ENCODE results near the gene BMP10. TPM values are rescaled to one million over a fixed set of nuclear protein-coding genes. Genes with fewer than 3 reads are reported as not detected.

BMP10 gene
- total RNA-seq, 8 experiments from 2014 or later = 0.17 to 0.27 (median 0.24) TPM; not detected in 5

DNA sequence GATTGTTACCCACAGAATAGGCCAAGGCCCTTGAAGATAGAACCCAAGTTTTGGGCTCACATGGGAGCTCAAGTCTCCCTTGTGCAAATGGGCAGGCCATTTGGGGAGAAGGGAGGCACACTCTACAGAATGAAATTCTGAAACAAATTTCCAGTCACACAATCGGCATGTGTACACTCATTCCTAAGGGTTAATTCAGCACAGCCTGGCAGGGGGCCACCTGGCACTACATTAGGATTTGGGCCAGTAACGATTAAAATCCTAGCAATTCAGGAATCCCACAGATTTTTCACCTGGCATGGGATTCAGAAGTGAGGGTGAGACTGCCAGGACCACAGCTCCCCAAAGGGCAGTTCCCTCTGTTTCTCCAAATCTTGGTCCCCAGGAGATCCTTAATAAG lies 46.4 kb downstream of the BMP10 start:
- H3K4me1 ChIP-seq (replicated peaks in 1 of 2) = peaks cover 0 to 9% of the 10 kb centered on the region in 2 donors
- H3K4me3 ChIP-seq = no peak overlapping the region
- in situ Hi-C loops (cut with MboI; ENCODE audit: low pct_unique_long_range_greater_than_20kb in 2 of 9, low sequenced_read_pairs in 9 of 9, unreplicated experiment in 9 of 9) = no loop called here
- H3K27ac ChIP-seq = no peak overlapping the region
- 0 to 100% (median 83%) methylated on average over 1 to 2 of the region's 2 CpGs; no CpG with 5 or more reads in 3 of the 10 experiments for WGBS, 10 experiments
- no peak for ATAC-seq (replicated peaks in 6 of 8)

DNA sequence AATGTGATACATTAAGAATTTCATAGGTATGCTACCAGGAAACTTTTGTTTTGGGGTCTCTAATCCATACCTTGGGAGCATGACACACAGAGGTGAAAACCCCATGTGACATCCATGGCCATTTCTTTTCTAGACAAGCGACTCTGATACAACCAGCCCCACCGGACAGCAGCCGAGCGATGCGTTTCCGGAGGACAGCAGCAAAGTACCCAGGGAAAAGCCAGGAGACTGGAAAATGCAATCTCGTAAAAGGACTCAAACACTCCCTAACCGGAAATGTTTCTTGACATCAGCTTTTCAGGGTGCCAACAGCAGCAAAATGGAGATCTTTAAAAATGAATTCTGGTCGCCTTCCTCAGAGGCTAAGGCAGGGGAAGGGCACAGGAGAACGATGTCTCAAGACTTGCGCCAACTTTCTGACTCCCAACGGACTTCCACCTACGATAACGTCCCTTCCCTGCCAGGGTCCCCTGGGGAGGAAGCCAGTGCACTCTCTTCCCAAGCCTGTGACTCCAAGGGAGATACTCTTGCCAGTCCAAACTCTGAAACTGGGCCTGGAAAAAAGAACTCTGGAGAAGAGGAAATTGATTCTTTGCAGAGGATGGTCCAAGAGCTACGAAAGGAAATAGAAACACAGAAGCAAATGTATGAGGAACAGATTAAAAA lies 48.9 kb downstream of the BMP10 start:
- WGBS, 10 experiments = 80 to 100% (median 91%) methylated on average over 1 to 10 of the region's 15 CpGs
- no peak overlapping the region for H3K27ac ChIP-seq
- ATAC-seq (replicated peaks in 6 of 8) = no peak
- in situ Hi-C loops (cut with MboI; ENCODE audit: low pct_unique_long_range_greater_than_20kb in 2 of 9, low sequenced_read_pairs in 9 of 9, unreplicated experiment in 9 of 9) = no loop called here
- no peaks in the 10 kb centered on the region for H3K4me1 ChIP-seq (replicated peaks in 1 of 2)
- H3K4me3 ChIP-seq = no peak overlapping the region

DNA sequence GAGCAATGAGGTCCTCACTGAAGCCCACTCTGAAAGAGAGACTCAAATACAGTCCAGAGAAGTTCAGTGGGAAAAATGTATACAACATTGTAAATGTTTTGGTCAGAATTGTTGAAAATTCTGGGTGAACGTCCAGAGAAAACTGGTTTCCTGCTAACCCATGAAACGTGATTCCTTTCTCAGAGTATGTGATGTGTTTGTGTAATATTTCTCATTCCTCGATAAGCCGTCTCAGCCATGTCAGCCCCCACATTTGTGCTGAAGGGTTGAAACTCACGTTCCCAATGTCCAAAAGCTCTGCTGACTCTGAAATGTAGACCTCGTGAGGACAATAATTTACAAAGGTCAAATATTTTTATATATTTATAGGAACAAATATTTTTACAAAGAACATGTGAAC lies 51.6 kb downstream of the BMP10 start:
- no peak for ATAC-seq (replicated peaks in 6 of 8)
- H3K4me1 ChIP-seq (replicated peaks in 1 of 2) = no peaks in the 10 kb centered on the region
- no peak overlapping the region for H3K4me3 ChIP-seq
- no peak overlapping the region for H3K27ac ChIP-seq
- 32 to 100% (median 89%) methylated on average over 1 to 6 of the region's 6 CpGs; no CpG with 5 or more reads in 1 of the 10 experiments for WGBS, 10 experiments
- in situ Hi-C loops (cut with MboI; ENCODE audit: low pct_unique_long_range_greater_than_20kb in 2 of 9, low sequenced_read_pairs in 9 of 9, unreplicated experiment in 9 of 9) = no loop called here

DNA sequence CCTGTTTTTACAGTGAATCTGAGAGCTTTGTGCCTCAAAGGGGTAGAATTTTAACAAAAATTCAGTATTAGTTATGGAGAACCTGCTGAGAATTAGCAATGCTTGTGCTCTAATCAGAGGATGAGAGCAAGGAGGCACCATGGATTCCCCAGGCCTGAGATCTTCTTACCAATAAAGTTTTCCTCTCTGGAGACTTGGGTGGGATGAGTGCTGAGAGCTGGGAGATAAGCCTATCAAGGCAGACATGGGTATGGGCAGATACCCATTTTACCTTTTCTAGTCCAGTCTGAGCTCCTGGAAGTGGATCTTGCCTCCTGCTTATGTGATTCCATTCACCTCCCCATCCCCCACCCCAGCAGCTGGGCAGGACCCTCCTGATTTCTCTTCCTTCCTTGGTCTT lies 53.9 kb downstream of the BMP10 start:
- Histone ChIP-seq H3K4me1 (replicated peaks in 1 of 2) (no peaks in the 10 kb centered on the region), H3K27ac (no peak overlapping the region), H3K4me3 (no peak overlapping the region)
- in situ Hi-C loops (cut with MboI; ENCODE audit: low pct_unique_long_range_greater_than_20kb in 2 of 9, low sequenced_read_pairs in 9 of 9, unreplicated experiment in 9 of 9) = no loop called here
- no peak for ATAC-seq (replicated peaks in 6 of 8)

Other genes starting within 250 kb of the BMP10 start
- gene PROKR1, start 227.8 kb downstream of the BMP10 start, total RNA-seq = 1 to 10 TPM in 1 of 8 experiments, under 1 TPM in 5, not detected in 2; 0.10 to 3.9 (median 0.23) TPM
- gene ARHGAP25, start 136.6 kb downstream of the BMP10 start, total RNA-seq = 1 to 10 TPM in 6 of 8 experiments, under 1 TPM in 1, not detected in 1; 0.22 to 4.7 (median 2.2) TPM
- gene GKN2, start 81.5 kb upstream of the BMP10 start, total RNA-seq = under 1 TPM in 3 of 8 experiments, not detected in 5; 0.25 to 0.47 (median 0.27) TPM
- under 1 TPM in 1 of 8 experiments, not detected in 7; 0.66 TPM for gene GKN1, start 103.2 kb upstream of the BMP10 start, total RNA-seq
- gene ANTXR1, start 141.8 kb upstream of the BMP10 start, total RNA-seq = 100 to 1,000 TPM in 3 of 8 experiments, 10 to 100 TPM in 2, 1 to 10 TPM in 3; 5.2 to 259 (median 39.8) TPM

All from motor neuron (in vitro differentiated cells).